Measurements from ENCODE around the gene COLEC12. TPM values are rescaled to one million over a fixed set of nuclear protein-coding genes. Genes with fewer than 3 reads are reported as not detected.
A peak's percentile ranks its signal among the peaks of the same experiment; 100 is the strongest.

COLEC12 gene
- polyA plus RNA-seq, 3 donors: 0.21 to 0.47 (median 0.35) TPM

GRCh38 chr18:459814-460593 is 40.5 kb downstream of the COLEC12 start:
- H3K9me3 ChIP-seq (replicated peaks in 1 of 2; ENCODE audit: control insufficient read depth in 1 of 2, insufficient read depth in 1 of 2, low read length in 2 of 2): peaks cover 0 to 4% of the 10 kb centered on the region in 2 donors
- Mint-ChIP-seq H3K9me3 (peaks cover 0 to 7% (median 6%) of the 10 kb centered on the region in 7 donors), H3K36me3 (no peaks in the 10 kb centered on the region), H3K4me3 (no peak overlapping the region), H3K27me3 (ENCODE audit: low read depth in 3 of 3) (no peaks in the 10 kb centered on the region), H3K27ac (no peak overlapping the region), H3K4me1 (peaks cover 48% of the 10 kb centered on the region)
- WGBS (ENCODE audit: insufficient coverage): 94% methylated on average over 6 of the region's 14 CpGs
- no peak overlapping the region for H3K4me3 ChIP-seq (replicated peaks in 1 of 3; ENCODE audit: low read depth in 2 of 3, low read length in 3 of 3)
- H3K36me3 ChIP-seq (replicated peaks in 1 of 2; ENCODE audit: control insufficient read depth in 1 of 2, insufficient read depth in 2 of 2, low read length in 2 of 2): no peaks in the 10 kb centered on the region
- no peaks in the 10 kb centered on the region for H3K79me2 ChIP-seq (ENCODE audit: insufficient read depth, low read length)
- DNase-seq: no peak
- H3K4me2 ChIP-seq (replicated peaks; ENCODE audit: extremely low read depth, low read length, poor library complexity, severe bottlenecking): no peak overlapping the region
- H3K4me1 ChIP-seq (ENCODE audit: control insufficient read depth in 1 of 2, insufficient read depth in 2 of 2, low read length in 2 of 2): peaks cover 50 to 54% of the 10 kb centered on the region in 2 donors
- no peak overlapping the region for H3K27ac ChIP-seq (ENCODE audit: low read depth in 1 of 2, low read length in 2 of 2)
- no peak overlapping the region for H3K9ac ChIP-seq (ENCODE audit: insufficient read depth, low read length, poor library complexity, severe bottlenecking)
- no peaks in the 10 kb centered on the region for H3K27me3 ChIP-seq (ENCODE audit: control insufficient read depth in 2 of 2, insufficient read depth in 2 of 2, low read length in 2 of 2)
- TF ChIP-seq CTCF (IDR thresholded peaks at IDR 0.05): no peak
- intact Hi-C loops (cut with micrococcal nuclease): loop anchor here (5.0 to 10.0 kb wide), 6 partner anchors 37 to 185 kb away; no protein-coding TSS in a partner anchor
- H4K20me1 ChIP-seq (ENCODE audit: insufficient read depth, low read length): no peaks in the 10 kb centered on the region
- no peak overlapping the region for H2AFZ ChIP-seq (ENCODE audit: insufficient read depth, low read depth, low read length, poor library complexity, severe bottlenecking)

DNA sequence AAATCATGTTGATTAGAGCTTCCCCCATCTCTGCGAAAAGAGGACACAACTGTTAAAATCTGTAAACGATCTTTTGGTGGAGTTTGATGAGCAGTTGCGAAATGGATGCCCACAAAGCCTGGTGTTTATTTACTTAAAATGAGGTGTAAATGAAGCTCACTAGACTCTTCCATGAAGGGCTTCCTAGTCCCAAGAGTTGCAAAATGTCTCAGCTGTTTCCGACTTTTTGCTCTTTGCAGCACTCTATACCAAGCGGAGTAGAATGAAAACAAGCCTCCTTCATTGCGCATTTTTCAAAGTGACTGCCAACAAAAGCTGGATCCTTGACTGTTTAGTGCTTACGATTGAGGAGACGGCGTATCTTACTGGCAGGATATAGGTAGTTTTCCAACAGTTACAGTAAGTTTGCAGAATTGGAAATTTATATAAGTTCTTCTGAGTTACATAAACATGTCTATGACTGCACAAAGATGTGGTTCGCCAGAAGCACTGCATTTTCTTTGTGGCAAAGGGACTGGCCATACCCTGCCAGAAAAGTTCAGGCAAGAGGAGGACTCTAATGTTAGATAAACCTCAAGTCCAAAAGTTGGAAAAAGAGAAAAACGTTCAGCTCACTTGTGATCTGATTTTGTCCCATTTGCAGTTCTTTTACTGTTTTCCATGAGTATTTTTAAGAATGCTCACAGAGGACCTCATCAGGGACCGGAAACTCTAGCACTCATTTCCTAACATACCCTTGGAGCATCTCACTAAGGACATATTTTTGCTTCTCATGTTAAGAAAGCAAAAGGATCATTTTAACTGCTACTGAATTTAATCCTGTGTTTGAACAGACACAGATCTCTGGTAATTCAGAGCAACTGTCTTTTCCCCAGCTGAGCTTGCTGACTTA is 42.7 kb downstream of the COLEC12 start:
- no peak for TF ChIP-seq CTCF (IDR thresholded peaks at IDR 0.05)
- Histone ChIP-seq H4K20me1 (ENCODE audit: insufficient read depth, low read length) (no peaks in the 10 kb centered on the region), H3K9ac (ENCODE audit: insufficient read depth, low read length, poor library complexity, severe bottlenecking) (no peak overlapping the region), H3K4me2 (replicated peaks; ENCODE audit: extremely low read depth, low read length, poor library complexity, severe bottlenecking) (peak overlapping the region; percentile 45), H3K27ac (ENCODE audit: low read depth in 1 of 2, low read length in 2 of 2) (no peak overlapping the region), H3K27me3 (ENCODE audit: control insufficient read depth in 2 of 2, insufficient read depth in 2 of 2, low read length in 2 of 2) (no peaks in the 10 kb centered on the region), H3K4me1 (ENCODE audit: control insufficient read depth in 1 of 2, insufficient read depth in 2 of 2, low read length in 2 of 2) (peaks cover 43 to 45% of the 10 kb centered on the region in 2 donors), H3K9me3 (replicated peaks in 1 of 2; ENCODE audit: control insufficient read depth in 1 of 2, insufficient read depth in 1 of 2, low read length in 2 of 2) (peaks cover 0 to 4% of the 10 kb centered on the region in 2 donors), H3K4me3 (replicated peaks in 1 of 3; ENCODE audit: low read depth in 2 of 3, low read length in 3 of 3) (peak overlapping the region in 1 of 3 experiments; percentile 41), H3K36me3 (replicated peaks in 1 of 2; ENCODE audit: control insufficient read depth in 1 of 2, insufficient read depth in 2 of 2, low read length in 2 of 2) (no peaks in the 10 kb centered on the region), H2AFZ (ENCODE audit: insufficient read depth, low read depth, low read length, poor library complexity, severe bottlenecking) (peak overlapping the region; percentile 60), H3K79me2 (ENCODE audit: insufficient read depth, low read length) (no peaks in the 10 kb centered on the region)
- peak in 1 of 3 donors; percentile 18 for DNase-seq
- Mint-ChIP-seq H3K4me1 (peaks cover 43% of the 10 kb centered on the region), H3K27ac (peak overlapping the region in 2 of 7 donors; percentile 50 to 74), H3K27me3 (ENCODE audit: low read depth in 3 of 3) (no peaks in the 10 kb centered on the region), H3K4me3 (peak overlapping the region in 1 of 2 donors; percentile 76), H3K9me3 (peaks cover 0 to 7% (median 6%) of the 10 kb centered on the region in 7 donors), H3K36me3 (peaks cover 0 to 1% of the 10 kb centered on the region in 2 donors)
- intact Hi-C loops (cut with micrococcal nuclease): loop anchor here in 1 of 2 donors (10.0 kb wide), 1 partner anchor 73 kb away; no protein-coding TSS in a partner anchor
- WGBS (ENCODE audit: insufficient coverage): 34% methylated on average over 9 of the region's 12 CpGs

All from CD14-positive monocyte (primary cell).